SK-N-SH treated with all-trans-retinoic acid at 6 μM for 48 hours (cell line): ENCODE results near the gene TTC13.

Source experiments
- ATAC-seq: fragments of 200-7000 bp; cut with Tn5 transposase; 3 replicates; pipeline ENCODE4 v1.9.1; 2020; ENCODE audit warnings: mild to moderate bottlenecking, moderate library complexity
- ARNTL ChIP-seq: fragments of 450-650 bp; formaldehyde crosslinking; IDR thresholded peaks from 2 replicates; pipeline ENCODE4 v1.5.0; 2020; ENCODE audit warnings: low read depth, mild to moderate bottlenecking, moderate library complexity, borderline replicate concordance
- BACH2 ChIP-seq: fragments of 250-450 bp; sonication (Bioruptor Pico); IDR thresholded peaks from 2 replicates; pipeline ENCODE4 v1.9.0; 2021; ENCODE audit warnings: mild to moderate bottlenecking, borderline replicate concordance
- CREB5 ChIP-seq: fragments of 250-450 bp; sonication (Bioruptor Pico); IDR thresholded peaks from 2 replicates; pipeline ENCODE4 v1.5.1; 2020; ENCODE audit warnings: low read depth, mild to moderate bottlenecking, moderate library complexity
- CSDC2 ChIP-seq: fragments of 250-450 bp; sonication (Bioruptor Pico); IDR thresholded peaks from 2 replicates; pipeline ENCODE4 v1.5.0; 2020; ENCODE audit warnings: mild to moderate bottlenecking, moderate library complexity
- CSRNP3 ChIP-seq: fragments of 250-450 bp; sonication (Bioruptor Pico); IDR thresholded peaks from 2 replicates; pipeline ENCODE4 v1.5.1; 2021; ENCODE audit warnings: mild to moderate bottlenecking, moderate library complexity
- ESRRG ChIP-seq: fragments of 250-450 bp; sonication (Bioruptor Pico); IDR thresholded peaks from 2 replicates; pipeline ENCODE4 v1.6.1; 2021; ENCODE audit warnings: mild to moderate bottlenecking
- GLIS3 ChIP-seq: fragments of 250-450 bp; sonication (Bioruptor Pico); IDR thresholded peaks from 2 replicates; pipeline ENCODE4 v1.5.0; 2020; ENCODE audit warnings: mild to moderate bottlenecking, moderate library complexity
- ISL1 ChIP-seq: fragments of 250-450 bp; sonication (Bioruptor Pico); IDR thresholded peaks from 2 replicates; pipeline ENCODE4 v2.1.2; 2022; ENCODE audit warnings: mild to moderate bottlenecking, moderate library complexity
- OSR1 ChIP-seq: fragments of 250-450 bp; sonication (Bioruptor Pico); IDR thresholded peaks from 2 replicates; pipeline ENCODE4 v1.8.0; 2022; ENCODE audit warnings: moderate library complexity, mild to moderate bottlenecking, inconsistent platforms
- PATZ1 ChIP-seq: fragments of 250-450 bp; sonication (Bioruptor Pico); IDR thresholded peaks from 2 replicates; pipeline ENCODE4 v1.8.0; 2020; ENCODE audit warnings: mild to moderate bottlenecking, moderate library complexity, borderline replicate concordance
- POU6F1 ChIP-seq: fragments of 250-450 bp; sonication (Bioruptor Pico); IDR thresholded peaks from 2 replicates; pipeline ENCODE4 v1.8.0; 2021; ENCODE audit warnings: low read depth, mild to moderate bottlenecking, moderate library complexity, borderline replicate concordance
- PPARA ChIP-seq: fragments of 250-450 bp; sonication (Bioruptor Pico); IDR thresholded peaks from 2 replicates; pipeline ENCODE4 v1.5.0; 2020; ENCODE audit warnings: mild to moderate bottlenecking, borderline replicate concordance
- RARB ChIP-seq: fragments of 250-450 bp; sonication (Bioruptor Pico); IDR thresholded peaks from 2 replicates; pipeline ENCODE4 v1.8.0; 2021; ENCODE audit warnings: mild to moderate bottlenecking, moderate library complexity
- SNAI2 ChIP-seq: fragments of 250-450 bp; sonication (Bioruptor Pico); IDR thresholded peaks from 2 replicates; pipeline ENCODE4 v1.5.0; 2020; ENCODE audit warnings: mild to moderate bottlenecking, moderate library complexity
- TCF4 ChIP-seq: fragments of 250-450 bp; sonication (Bioruptor Pico); IDR thresholded peaks from 2 replicates; pipeline ENCODE4 v1.8.0; 2021; ENCODE audit warnings: mild to moderate bottlenecking, moderate library complexity, borderline replicate concordance
- ZC3H10 ChIP-seq: fragments of 250-450 bp; sonication (Bioruptor Pico); IDR thresholded peaks from 2 replicates; pipeline ENCODE4 v1.5.1; 2021; ENCODE audit warnings: mild to moderate bottlenecking, moderate library complexity
- ZFP3 ChIP-seq: fragments of 250-450 bp; sonication (Bioruptor Pico); IDR thresholded peaks from 2 replicates; pipeline ENCODE4 v1.5.0; 2020; ENCODE audit warnings: mild to moderate bottlenecking, moderate library complexity
- ZFP30 ChIP-seq: fragments of 450-650 bp; formaldehyde crosslinking; IDR thresholded peaks from 2 replicates; pipeline ENCODE4 v1.5.0; 2022; ENCODE audit warnings: mild to moderate bottlenecking, moderate library complexity
- ZNF565 ChIP-seq: fragments of 450-650 bp; formaldehyde crosslinking; conservative IDR thresholded peaks from 2 replicates; pipeline ENCODE4 v1.5.0; 2020; ENCODE audit warnings: low read depth, mild to moderate bottlenecking, moderate library complexity
- ZNF70 ChIP-seq: fragments of 450-650 bp; formaldehyde crosslinking; IDR thresholded peaks from 2 replicates; pipeline ENCODE4 v1.5.0; 2020; ENCODE audit warnings: mild to moderate bottlenecking, moderate library complexity
- ZNF8 ChIP-seq: fragments of 450-650 bp; formaldehyde crosslinking; IDR thresholded peaks from 2 replicates; pipeline ENCODE4 v1.5.0; 2020; ENCODE audit warnings: mild to moderate bottlenecking, moderate library complexity

TTC13 gene

GRCh38 chr1:230894664-230895063 is 84.0 kb downstream of the TTC13 start:
- ATAC-seq, result no peak
- TF ChIP-seq ZNF70 (CRISPR knock-in tag), result no peak
- TF ChIP-seq POU6F1 (CRISPR knock-in tag), result no peak
- TF ChIP-seq ZNF8 (CRISPR knock-in tag), result no peak
- no peak for TF ChIP-seq RARB (CRISPR knock-in tag)
- TF ChIP-seq CSRNP3 (CRISPR knock-in tag), result no peak

GRCh38 chr1:230894032-230894431 is 84.6 kb downstream of the TTC13 start:
- ATAC-seq, result no peak
- TF ChIP-seq ZNF70 (CRISPR knock-in tag), result no peak
- no peak for TF ChIP-seq ZNF565 (CRISPR knock-in tag)
- no peak for TF ChIP-seq ESRRG (CRISPR knock-in tag)
- TF ChIP-seq PATZ1 (CRISPR knock-in tag), result no peak
- no peak for TF ChIP-seq ZFP3 (CRISPR knock-in tag)
- TF ChIP-seq BACH2 (CRISPR knock-in tag), result no peak
- TF ChIP-seq CSDC2 (CRISPR knock-in tag), result no peak
- no peak for TF ChIP-seq SNAI2 (CRISPR knock-in tag)
- no peak for TF ChIP-seq ARNTL (CRISPR knock-in tag)
- TF ChIP-seq PPARA, result no peak
- TF ChIP-seq ZNF8 (CRISPR knock-in tag), result no peak
- no peak for TF ChIP-seq TCF4 (CRISPR knock-in tag)
- TF ChIP-seq ISL1, result no peak
- TF ChIP-seq RARB (CRISPR knock-in tag), result no peak
- no peak for TF ChIP-seq POU6F1 (CRISPR knock-in tag)
- TF ChIP-seq ZFP30 (CRISPR knock-in tag), result no peak
- no peak for TF ChIP-seq OSR1 (CRISPR knock-in tag)
- TF ChIP-seq CREB5, result no peak
- TF ChIP-seq ZC3H10 (CRISPR knock-in tag), result no peak

GRCh38 chr1:230892018-230892491 is 86.6 kb downstream of the TTC13 start:
- no peak; the same call in 2 of the 3 replicates for ATAC-seq
- TF ChIP-seq CSDC2 (CRISPR knock-in tag) (no peak), ZNF70 (CRISPR knock-in tag) (no peak), ZFP3 (CRISPR knock-in tag) (no peak), PATZ1 (CRISPR knock-in tag) (no peak), PPARA (no peak), POU6F1 (CRISPR knock-in tag) (no peak), BACH2 (CRISPR knock-in tag) (no peak), SNAI2 (CRISPR knock-in tag) (no peak), CREB5 (no peak), OSR1 (CRISPR knock-in tag) (no peak), TCF4 (CRISPR knock-in tag) (no peak), GLIS3 (CRISPR knock-in tag) (no peak), ZNF565 (CRISPR knock-in tag) (no peak), ZC3H10 (CRISPR knock-in tag) (no peak)
